Neural progenitor cell (in vitro differentiated cells): ENCODE measurements around the gene NUDT21. TPM values are rescaled to one million over a fixed set of nuclear protein-coding genes. Genes with fewer than 3 reads are reported as not detected.

Experiments
- DNase-seq: peaks from one replicate; pipeline ENCODE4 v3.0.0-alpha.2; 2016; ENCODE audit warnings: low spot score
- H2AFZ ChIP-seq: fragments of 200-600 bp; sonication (generic); replicated peaks from 2 replicates; pipeline ENCODE4 v1.6.1; 2016; ENCODE audit warnings: antibody characterized with exemption
- H3F3A ChIP-seq: fragments of 200-600 bp; sonication (generic); 2 replicates; pipeline ENCODE4 v1.6.1; 2016; ENCODE audit warnings: antibody characterized with exemption, low read depth
- H3K27ac ChIP-seq: fragments of 200-600 bp; sonication (generic); 2 replicates; pipeline ENCODE4 v1.5.1; 2016; ENCODE audit warnings: mild to moderate bottlenecking
- H3K27me3 ChIP-seq: fragments of 200-600 bp; sonication (generic); 2 replicates; pipeline ENCODE4 v1.6.1; 2016; ENCODE audit warnings: mild to moderate bottlenecking, moderate library complexity
- H3K36me3 ChIP-seq: fragments of 200-600 bp; sonication (generic); 2 replicates; pipeline ENCODE4 v1.5.1; 2016
- H3K4me1 ChIP-seq: fragments of 200-600 bp; sonication (generic); 2 replicates; pipeline ENCODE4 v1.6.1; 2016; ENCODE audit warnings: mixed run types
- H3K4me2 ChIP-seq: fragments of 200-600 bp; sonication (generic); 2 replicates; pipeline ENCODE4 v1.6.1; 2016
- H3K4me3 ChIP-seq: fragments of 200-600 bp; sonication (generic); 2 replicates; pipeline ENCODE4 v1.5.1; 2016
- H3K79me2 ChIP-seq: fragments of 200-600 bp; sonication (generic); 2 replicates; pipeline ENCODE4 v1.6.1; 2016; ENCODE audit warnings: low read depth
- H3K9ac ChIP-seq: fragments of 200-600 bp; sonication (generic); 2 replicates; pipeline ENCODE4 v1.6.1; 2016
- H3K9me3 ChIP-seq: fragments of 200-600 bp; sonication (generic); 2 replicates; pipeline ENCODE4 v1.5.1; 2016; ENCODE audit warnings: low read depth
- H4K20me1 ChIP-seq: fragments of 200-600 bp; sonication (generic); 2 replicates; pipeline ENCODE4 v1.6.1; 2016; ENCODE audit warnings: low read depth
- H3K27ac Mint-ChIP-seq: 3 replicates; pipeline ENCODE4 v1.8.0; 2021; ENCODE audit warnings: mixed read lengths
- H3K27me3 Mint-ChIP-seq: 2 replicates; pipeline ENCODE4 v1.8.0; 2022; ENCODE audit warnings: low read depth, mild to moderate bottlenecking, inconsistent platforms, moderate library complexity, mixed read lengths; ENCODE audit not compliant: insufficient read depth
- H3K36me3 Mint-ChIP-seq: 3 replicates; pipeline ENCODE4 v1.8.0; 2021; ENCODE audit warnings: mixed read lengths
- H3K4me1 Mint-ChIP-seq: 3 replicates; pipeline ENCODE4 v1.8.0; 2021; ENCODE audit warnings: mixed read lengths
- H3K4me3 Mint-ChIP-seq: 3 replicates; pipeline ENCODE4 v1.8.0; 2021; ENCODE audit warnings: mild to moderate bottlenecking, moderate library complexity, mixed read lengths
- H3K9me3 Mint-ChIP-seq: 3 replicates; pipeline ENCODE4 v1.8.0; 2020; ENCODE audit warnings: mixed read lengths
- CTCF ChIP-seq: fragments of 200-600 bp; sonication (generic); IDR thresholded peaks from 2 replicates; pipeline ENCODE4 v1.5.1; 2017; ENCODE audit warnings: antibody characterized with exemption, mild to moderate bottlenecking
- EZH2 ChIP-seq: fragments of 200-600 bp; sonication (generic); IDR thresholded peaks from 2 replicates; pipeline ENCODE4 v1.6.1; 2017; ENCODE audit warnings: antibody characterized with exemption, mild to moderate bottlenecking, moderate library complexity
- EZH2phosphoT487 ChIP-seq: fragments of 200-600 bp; sonication (generic); IDR thresholded peaks from 2 replicates; pipeline ENCODE4 v1.6.1; 2017; ENCODE audit warnings: antibody characterized with exemption
- total RNA-seq: library from RNA; depleted of rRNA; stranded (reverse); fragments of >200 nt; gene quantifications from 2 replicates; pipeline ENCODE4 v1.2.3, GENCODE V29; 2015; ENCODE audit warnings: low replicate concordance

NUDT21 gene
- total RNA-seq, 1 donor from 2014 or later: 256 TPM

DNA sequence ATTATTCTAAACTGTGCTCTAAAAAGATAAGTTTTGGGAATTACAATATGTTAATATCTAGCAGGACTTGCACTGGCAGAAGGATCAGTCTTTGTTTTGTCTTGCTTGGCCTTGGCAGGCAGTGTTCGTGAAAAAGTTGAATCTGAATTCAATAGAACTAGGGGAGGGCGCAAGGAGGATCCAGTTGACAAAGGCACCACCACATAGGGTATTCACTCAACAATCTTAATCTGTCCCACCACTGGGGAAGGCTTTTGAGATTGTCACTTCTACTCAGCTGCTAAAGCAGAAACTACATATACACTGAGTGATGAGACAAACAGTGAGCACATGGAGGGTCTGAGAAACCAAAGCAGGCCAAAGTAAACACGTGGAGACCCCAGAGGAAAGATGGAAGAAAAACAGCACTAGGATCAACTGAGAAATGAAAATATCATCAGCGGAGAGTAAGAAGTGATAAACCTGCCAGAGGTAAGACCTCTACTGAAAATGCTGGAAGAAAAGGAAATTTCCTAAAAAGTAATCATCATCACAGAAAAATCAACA is 28.2 kb downstream of the NUDT21 start:
- no peaks in the 10 kb centered on the region for H3K9me3 Mint-ChIP-seq
- Histone ChIP-seq H3K9ac (no peak overlapping the region), H3K36me3 (no peaks in the 10 kb centered on the region), H3K27ac (no peak overlapping the region), H4K20me1 (peaks cover 52% of the 10 kb centered on the region), H3K4me1 (peaks cover 21% of the 10 kb centered on the region), H3K9me3 (no peaks in the 10 kb centered on the region), H3F3A (peaks cover 33% of the 10 kb centered on the region), H3K79me2 (peaks cover 67% of the 10 kb centered on the region), H3K4me2 (peak overlapping the region; percentile 88), H3K27me3 (peaks cover 15% of the 10 kb centered on the region), H3K4me3 (peak overlapping the region; percentile 93), H2AFZ (no peak overlapping the region)
- no peak for TF ChIP-seq EZH2phosphoT487
- peak; percentile 52 for DNase-seq
- no peak overlapping the region for H3K27ac Mint-ChIP-seq
- peaks cover 5% of the 10 kb centered on the region for H3K27me3 Mint-ChIP-seq
- H3K4me3 Mint-ChIP-seq: peak overlapping the region; percentile 38
- no peaks in the 10 kb centered on the region for H3K36me3 Mint-ChIP-seq
- H3K4me1 Mint-ChIP-seq: peaks cover 35% of the 10 kb centered on the region

DNA sequence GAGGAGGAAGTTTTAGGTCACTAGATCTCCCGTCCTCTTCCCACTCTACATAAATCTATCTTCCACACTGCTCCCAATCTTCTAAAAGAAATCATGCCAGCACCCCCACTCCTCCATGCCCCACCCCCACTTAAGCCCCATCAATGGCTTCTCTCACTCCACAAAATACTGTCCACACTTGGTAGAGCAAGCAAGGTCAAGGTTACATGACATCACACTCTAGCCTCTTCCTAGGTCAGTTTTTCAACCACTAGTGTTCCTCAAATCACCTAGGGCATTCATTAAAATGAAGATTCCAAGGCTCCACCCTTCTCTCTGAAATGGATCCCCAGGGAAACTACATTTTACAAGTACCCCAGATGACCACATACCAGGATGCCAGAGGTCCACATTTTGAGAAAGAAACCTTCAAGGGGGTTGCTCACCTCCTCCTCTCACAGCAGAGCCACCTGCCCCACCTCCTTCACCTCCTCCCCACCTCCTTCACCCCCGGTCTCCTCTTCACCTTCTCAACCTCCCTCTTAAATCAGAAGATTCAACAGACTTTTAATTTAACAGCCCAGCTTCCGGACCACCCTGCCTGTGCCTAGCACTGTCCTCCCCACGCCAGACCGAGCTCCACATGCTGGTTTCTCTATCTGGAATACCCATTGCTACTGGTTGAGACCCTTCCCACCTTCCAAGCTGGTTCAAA is 29.0 kb downstream of the NUDT21 start:
- peaks cover 21% of the 10 kb centered on the region for H3K4me1 ChIP-seq
- peaks cover 15% of the 10 kb centered on the region for H3K27me3 ChIP-seq
- no peak overlapping the region for H3K4me3 ChIP-seq
- TF ChIP-seq EZH2: no peak
- no peak for TF ChIP-seq CTCF
- no peak for TF ChIP-seq EZH2phosphoT487
- no peak overlapping the region for H3K27ac ChIP-seq
- peak overlapping the region; percentile 88 for H3K4me2 ChIP-seq
- DNase-seq: no peak
- H3K79me2 ChIP-seq: peaks cover 75% of the 10 kb centered on the region
- peak overlapping the region; percentile 10 for H3K4me3 Mint-ChIP-seq
- H3K27me3 Mint-ChIP-seq: peaks cover 5% of the 10 kb centered on the region
- no peak overlapping the region for H2AFZ ChIP-seq
- H3K9me3 ChIP-seq: no peaks in the 10 kb centered on the region
- no peaks in the 10 kb centered on the region for H3K9me3 Mint-ChIP-seq
- peaks cover 47% of the 10 kb centered on the region for H4K20me1 ChIP-seq
- peaks cover 35% of the 10 kb centered on the region for H3K4me1 Mint-ChIP-seq
- no peaks in the 10 kb centered on the region for H3K36me3 Mint-ChIP-seq
- peaks cover 24% of the 10 kb centered on the region for H3F3A ChIP-seq
- H3K27ac Mint-ChIP-seq: peak overlapping the region; percentile 5
- no peak overlapping the region for H3K9ac ChIP-seq
- H3K36me3 ChIP-seq: no peaks in the 10 kb centered on the region

DNA sequence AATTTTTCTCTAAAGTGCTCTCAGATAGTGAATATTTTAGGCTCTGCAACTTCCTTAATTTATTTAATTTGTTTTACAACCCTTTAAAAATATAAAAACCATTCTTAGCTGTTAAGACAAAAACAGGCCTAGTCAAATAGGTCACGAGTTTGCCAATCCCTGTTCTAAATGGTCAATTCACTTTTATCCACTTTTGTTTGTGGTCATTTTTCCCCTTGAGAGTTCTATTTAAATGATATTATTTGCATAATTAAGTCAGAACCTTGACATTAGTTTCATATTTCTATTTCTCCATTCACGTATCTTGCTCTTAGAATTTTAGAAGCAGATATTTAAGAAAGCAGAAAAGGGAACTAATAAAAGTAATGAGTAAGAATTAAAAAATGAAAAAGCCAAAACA is 29.8 kb downstream of the NUDT21 start:
- Mint-ChIP-seq H3K27me3 (peaks cover 5% of the 10 kb centered on the region), H3K9me3 (no peaks in the 10 kb centered on the region), H3K27ac (no peak overlapping the region), H3K36me3 (no peaks in the 10 kb centered on the region), H3K4me3 (no peak overlapping the region), H3K4me1 (peaks cover 35% of the 10 kb centered on the region)
- H3K27ac ChIP-seq: no peak overlapping the region
- no peaks in the 10 kb centered on the region for H3K36me3 ChIP-seq
- H3F3A ChIP-seq: peaks cover 16% of the 10 kb centered on the region
- peaks cover 15% of the 10 kb centered on the region for H3K27me3 ChIP-seq
- H3K4me1 ChIP-seq: peaks cover 21% of the 10 kb centered on the region
- H4K20me1 ChIP-seq: peaks cover 43% of the 10 kb centered on the region
- no peak overlapping the region for H3K4me2 ChIP-seq
- no peak overlapping the region for H2AFZ ChIP-seq
- no peaks in the 10 kb centered on the region for H3K9me3 ChIP-seq
- no peak overlapping the region for H3K9ac ChIP-seq
- DNase-seq: no peak
- TF ChIP-seq CTCF: no peak
- H3K79me2 ChIP-seq: peaks cover 83% of the 10 kb centered on the region
- H3K4me3 ChIP-seq: no peak overlapping the region

DNA sequence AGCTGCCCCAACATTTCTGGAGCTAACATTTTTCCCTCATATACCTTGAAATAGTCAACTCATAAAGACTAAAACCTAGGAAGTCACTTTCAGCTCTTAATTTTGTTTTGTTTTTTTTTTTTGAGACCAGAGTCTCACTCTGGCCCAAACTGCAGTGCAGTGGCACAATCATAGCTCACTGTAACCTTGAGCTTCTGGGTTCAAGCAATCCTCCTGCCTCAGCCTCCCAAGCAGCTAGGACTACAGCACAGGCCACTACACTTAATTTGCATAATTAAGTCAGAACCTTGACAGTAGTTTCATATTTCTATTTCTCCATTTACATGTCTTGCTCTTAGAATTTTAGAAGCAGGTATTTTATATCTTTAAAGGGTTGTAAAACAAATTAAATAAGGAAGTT is 30.5 kb downstream of the NUDT21 start:
- Histone ChIP-seq H3K27ac (no peak overlapping the region), H3K4me3 (no peak overlapping the region), H4K20me1 (peaks cover 40% of the 10 kb centered on the region), H3K27me3 (peaks cover 15% of the 10 kb centered on the region), H3K4me1 (peaks cover 21% of the 10 kb centered on the region), H3K9me3 (no peaks in the 10 kb centered on the region), H3K4me2 (no peak overlapping the region), H3F3A (peaks cover 9% of the 10 kb centered on the region), H2AFZ (no peak overlapping the region), H3K36me3 (no peaks in the 10 kb centered on the region), H3K79me2 (peaks cover 90% of the 10 kb centered on the region), H3K9ac (no peak overlapping the region)
- TF ChIP-seq EZH2 (no peak), EZH2phosphoT487 (no peak), CTCF (no peak)
- Mint-ChIP-seq H3K4me1 (peaks cover 31% of the 10 kb centered on the region), H3K27ac (no peak overlapping the region), H3K9me3 (no peaks in the 10 kb centered on the region), H3K27me3 (peaks cover 5% of the 10 kb centered on the region), H3K36me3 (no peaks in the 10 kb centered on the region), H3K4me3 (no peak overlapping the region)
- no peak for DNase-seq
